ENCODE results near the gene UAP1L1. TPM values are rescaled to one million over a fixed set of nuclear protein-coding genes. Genes with fewer than 3 reads are reported as not detected.

The UAP1L1 gene
- total and polyA plus RNA-seq, 2 of the 4 experiments (the other 2 are of a cell fraction) = 2.3 to 9.8 TPM

DNA sequence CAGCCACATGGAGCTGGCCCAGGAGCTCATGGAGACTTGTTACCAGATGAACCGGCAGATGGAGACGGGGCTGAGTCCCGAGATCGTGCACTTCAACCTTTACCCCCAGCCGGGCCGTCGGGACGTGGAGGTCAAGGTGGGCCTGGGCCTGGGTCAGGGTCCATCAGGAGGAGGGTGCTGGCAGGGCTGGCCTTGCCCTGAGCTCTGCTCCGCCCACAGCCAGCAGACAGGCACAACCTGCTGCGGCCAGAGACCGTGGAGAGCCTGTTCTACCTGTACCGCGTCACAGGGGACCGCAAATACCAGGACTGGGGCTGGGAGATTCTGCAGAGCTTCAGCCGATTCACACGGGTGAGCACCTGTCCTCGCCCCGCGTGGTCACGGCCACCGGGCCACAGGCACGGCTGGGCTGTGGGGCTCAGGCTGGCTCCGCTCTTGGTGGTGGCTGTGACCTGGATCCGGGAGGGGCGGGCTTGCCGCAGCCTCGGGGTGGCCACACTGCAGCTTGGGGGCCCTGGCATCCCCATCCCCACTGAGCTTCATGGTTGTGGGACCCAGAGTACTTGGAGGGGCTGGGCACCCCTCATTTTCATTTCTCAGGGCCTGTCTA, 30.1 kb downstream of the UAP1L1 start:
- BruUV-seq (replicated peaks) = no TSS peak
- dilution Hi-C loops (cut with HindIII; ENCODE audit: low sequenced_read_pairs, unreplicated experiment) = no loop called here

More for the DNA sequence above, 30.1 kb downstream of the UAP1L1 start:
- H2BK20ac ChIP-seq (ENCODE audit: low read depth, low read length) = no peak overlapping the region
- intact Hi-C loops (cut with micrococcal nuclease) (no loop called here), in situ Hi-C loops (cut with MboI; ENCODE audit: low sequenced_read_pairs) (no loop called here)
- WGBS, 2 experiments (ENCODE audit: extremely low coverage in 2 of 2, insufficient read length in 1 of 2) = 98% methylated on average over 8 of the region's 27 CpGs; no CpG with 5 or more reads in 1 of the 2 experiments
- H3K36me3 ChIP-seq (ENCODE audit: control insufficient read depth, insufficient read depth, low read length) = peaks cover 77% of the 10 kb centered on the region
- H3K79me1 ChIP-seq (ENCODE audit: low read depth in 1 of 2, low read length in 2 of 2) = peaks cover 0 to 15% of the 10 kb centered on the region in 2 experiments; a peak in 2 of 4 replicates
- H3K4ac ChIP-seq (ENCODE audit: low read depth, low read length) = no peak overlapping the region
- no peak overlapping the region for H3K27ac ChIP-seq (ENCODE audit: insufficient read depth, low read length)
- H3K4me1 ChIP-seq (ENCODE audit: control insufficient read depth, insufficient read depth, low read length) = no peaks in the 10 kb centered on the region
- H2AK9ac ChIP-seq (replicated peaks; ENCODE audit: low read depth, low read length, poor library complexity) = no peak overlapping the region
- H3K27me3 ChIP-seq (ENCODE audit: control insufficient read depth, insufficient read depth, low read length) = no peaks in the 10 kb centered on the region
- H3K18ac ChIP-seq (ENCODE audit: low read depth, low read length) = no peak overlapping the region
- no peak overlapping the region for H3K4me3 ChIP-seq (ENCODE audit: insufficient read depth, low read depth, low read length)
- no peaks in the 10 kb centered on the region; the same call in 1 of the 2 replicates for H3K9me1 ChIP-seq (ENCODE audit: insufficient read depth, low read length)
- H3K4me2 ChIP-seq (ENCODE audit: low read depth, low read length) = no peak overlapping the region
- TF ChIP-seq CEBPB (IDR thresholded peaks at IDR 0.05; ENCODE audit: low read depth, low read length) (no peak), POLR2A (IDR thresholded peaks at IDR 0.05; ENCODE audit: low read depth, low read length) (no peak), NFE2L2 (IDR thresholded peaks at IDR 0.05; ENCODE audit: low read depth, low read length) (no peak), MXI1 (IDR thresholded peaks at IDR 0.05; ENCODE audit: borderline replicate concordance, low read depth, low read length) (no peak), USF2 (IDR thresholded peaks at IDR 0.05; ENCODE audit: low read depth, low read length) (no peak), RAD21 (IDR thresholded peaks at IDR 0.05; ENCODE audit: low read length) (no peak), RFX5 (IDR thresholded peaks at IDR 0.05; ENCODE audit: low read depth, low read length) (no peak), CHD1 (IDR thresholded peaks at IDR 0.05; ENCODE audit: low read depth, low read length) (no peak), MAZ (IDR thresholded peaks at IDR 0.05; ENCODE audit: borderline replicate concordance, low read depth, low read length) (no peak), MAFK (IDR thresholded peaks at IDR 0.05; ENCODE audit: low read depth, low read length) (no peak), BHLHE40 (IDR thresholded peaks at IDR 0.05; ENCODE audit: low read depth, low read length) (no peak), CTCF (conservative IDR thresholded peaks at IDR 0.05; ENCODE audit: low read depth, low read length) (no peak), FOS (IDR thresholded peaks at IDR 0.05; ENCODE audit: low read depth, low read length) (no peak), SMC3 (IDR thresholded peaks at IDR 0.05; ENCODE audit: low read depth, low read length) (no peak), RCOR1 (IDR thresholded peaks at IDR 0.05; ENCODE audit: insufficient replicate concordance, low read length) (no peak)
- TF ChIP-seq, protein P1, sequence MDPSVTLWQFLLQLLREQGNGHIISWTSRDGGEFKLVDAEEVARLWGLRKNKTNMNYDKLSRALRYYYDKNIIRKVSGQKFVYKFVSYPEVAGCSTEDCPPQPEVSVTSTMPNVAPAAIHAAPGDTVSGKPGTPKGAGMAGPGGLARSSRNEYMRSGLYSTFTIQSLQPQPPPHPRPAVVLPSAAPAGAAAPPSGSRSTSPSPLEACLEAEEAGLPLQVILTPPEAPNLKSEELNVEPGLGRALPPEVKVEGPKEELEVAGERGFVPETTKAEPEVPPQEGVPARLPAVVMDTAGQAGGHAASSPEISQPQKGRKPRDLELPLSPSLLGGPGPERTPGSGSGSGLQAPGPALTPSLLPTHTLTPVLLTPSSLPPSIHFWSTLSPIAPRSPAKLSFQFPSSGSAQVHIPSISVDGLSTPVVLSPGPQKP (IDR thresholded peaks at IDR 0.05; ENCODE audit: borderline replicate concordance, low read depth, low read length) = no peak
- no peak overlapping the region for H2AK5ac ChIP-seq (ENCODE audit: low read depth, low read length)
- peaks cover 5% of the 10 kb centered on the region; the same call in 1 of the 2 replicates for H4K20me1 ChIP-seq (ENCODE audit: insufficient read depth, low read length)
- ChIA-PET CTCF (no interaction called here), POLR2A (ENCODE audit: unreplicated experiment) (no interaction called here)
- H2BK15ac ChIP-seq (ENCODE audit: low read depth, low read length) = no peak overlapping the region
- no peak overlapping the region for H2BK5ac ChIP-seq (ENCODE audit: low read depth, low read length, poor library complexity, severe bottlenecking)
- H3K9ac ChIP-seq (ENCODE audit: low read depth, low read length) = no peak overlapping the region
- H2AFZ ChIP-seq (replicated peaks; ENCODE audit: low read length, poor library complexity) = no peak overlapping the region
- DNase-seq (no peak), ATAC-seq (ENCODE audit: low read depth) (no peak)
- no peak overlapping the region for H4K91ac ChIP-seq (ENCODE audit: insufficient read depth, low read depth, low read length)
- H4K8ac ChIP-seq (ENCODE audit: low read depth in 2 of 2, low read length in 2 of 2) = no peak overlapping the region
- H2BK120ac ChIP-seq (ENCODE audit: low read depth, low read length) = no peak overlapping the region
- no peaks in the 10 kb centered on the region; the same call in 1 of the 2 replicates for H3K9me3 ChIP-seq (ENCODE audit: control insufficient read depth, insufficient read depth, low read length)
- no peak overlapping the region for H4K5ac ChIP-seq (ENCODE audit: low read depth, low read length)
- H3K23ac ChIP-seq (ENCODE audit: low read depth, low read length) = no peak overlapping the region
- no peak overlapping the region for H3K14ac ChIP-seq (replicated peaks; ENCODE audit: low read depth, low read length)
- H3K56ac ChIP-seq (ENCODE audit: extremely low read depth, insufficient read depth, low read length) = no peak overlapping the region
